GM23338 (cell line): ENCODE measurements around the gene LAMA4.
"Not testable (repeated sequence)": the region's sequence is repeated elsewhere in the genome, so short reads cannot be mapped to it uniquely, and the experiment has no call there.

ENCODE experiments used
- TF ChIP-seq, protein P1 (sequence below), 2 experiments: fragments of 200-600 bp in 1 of 2; sonication (generic) in 1 of 2; conservative IDR thresholded peaks; 2 replicates each; pipeline versions ENCODE4 v1.5.1 to v1.6.1; 2016 to 2017; ENCODE audit warnings: antibody characterized with exemption in 2 of 2, low read depth in 2 of 2, mild to moderate bottlenecking in 2 of 2, moderate library complexity in 1 of 2
- TF ChIP-seq, protein P2 (sequence below): IDR thresholded peaks from one replicate; pipeline ENCODE4 v1.6.1; 2018; ENCODE audit warnings: antibody characterized with exemption; ENCODE audit not compliant: unreplicated experiment

DNA sequence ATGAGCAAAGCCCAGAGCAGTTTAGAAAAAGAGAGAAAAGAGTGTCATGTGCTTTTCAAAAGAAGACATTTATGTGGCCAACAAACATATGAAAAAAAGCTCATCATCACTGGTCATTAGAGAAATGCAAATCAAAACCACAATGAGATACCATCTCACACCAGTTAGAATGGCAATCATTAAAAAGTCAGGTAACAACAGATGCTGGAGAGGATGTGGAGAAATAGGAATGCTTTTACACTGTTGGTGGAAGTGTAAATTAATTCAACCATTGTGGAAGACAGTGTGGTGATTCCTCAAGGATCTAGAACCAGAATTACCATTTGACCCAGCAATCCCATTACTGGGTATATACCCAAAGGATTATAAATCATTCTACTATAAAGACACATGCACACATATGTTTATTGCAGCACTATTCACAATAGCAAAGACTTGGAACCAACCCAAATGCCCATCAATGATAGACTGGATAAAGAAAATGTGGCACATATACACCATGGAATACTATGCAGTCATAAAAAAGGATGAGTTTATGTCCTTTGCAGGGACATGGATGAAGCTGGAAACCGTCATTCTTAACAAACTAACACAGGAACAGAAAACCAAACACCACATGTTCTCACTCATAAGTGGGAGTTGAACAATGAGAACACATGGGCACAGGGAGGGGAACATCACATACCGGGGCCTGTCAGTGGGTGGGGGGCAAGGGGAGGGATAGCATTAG is 54.0 kb downstream of the LAMA4 start:
- TF ChIP-seq, protein P1, sequence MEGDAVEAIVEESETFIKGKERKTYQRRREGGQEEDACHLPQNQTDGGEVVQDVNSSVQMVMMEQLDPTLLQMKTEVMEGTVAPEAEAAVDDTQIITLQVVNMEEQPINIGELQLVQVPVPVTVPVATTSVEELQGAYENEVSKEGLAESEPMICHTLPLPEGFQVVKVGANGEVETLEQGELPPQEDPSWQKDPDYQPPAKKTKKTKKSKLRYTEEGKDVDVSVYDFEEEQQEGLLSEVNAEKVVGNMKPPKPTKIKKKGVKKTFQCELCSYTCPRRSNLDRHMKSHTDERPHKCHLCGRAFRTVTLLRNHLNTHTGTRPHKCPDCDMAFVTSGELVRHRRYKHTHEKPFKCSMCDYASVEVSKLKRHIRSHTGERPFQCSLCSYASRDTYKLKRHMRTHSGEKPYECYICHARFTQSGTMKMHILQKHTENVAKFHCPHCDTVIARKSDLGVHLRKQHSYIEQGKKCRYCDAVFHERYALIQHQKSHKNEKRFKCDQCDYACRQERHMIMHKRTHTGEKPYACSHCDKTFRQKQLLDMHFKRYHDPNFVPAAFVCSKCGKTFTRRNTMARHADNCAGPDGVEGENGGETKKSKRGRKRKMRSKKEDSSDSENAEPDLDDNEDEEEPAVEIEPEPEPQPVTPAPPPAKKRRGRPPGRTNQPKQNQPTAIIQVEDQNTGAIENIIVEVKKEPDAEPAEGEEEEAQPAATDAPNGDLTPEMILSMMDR (conservative IDR thresholded peaks at IDR 0.05; ENCODE audit: low read depth in 2 of 2): not testable (repeated sequence)
- TF ChIP-seq, protein P2, sequence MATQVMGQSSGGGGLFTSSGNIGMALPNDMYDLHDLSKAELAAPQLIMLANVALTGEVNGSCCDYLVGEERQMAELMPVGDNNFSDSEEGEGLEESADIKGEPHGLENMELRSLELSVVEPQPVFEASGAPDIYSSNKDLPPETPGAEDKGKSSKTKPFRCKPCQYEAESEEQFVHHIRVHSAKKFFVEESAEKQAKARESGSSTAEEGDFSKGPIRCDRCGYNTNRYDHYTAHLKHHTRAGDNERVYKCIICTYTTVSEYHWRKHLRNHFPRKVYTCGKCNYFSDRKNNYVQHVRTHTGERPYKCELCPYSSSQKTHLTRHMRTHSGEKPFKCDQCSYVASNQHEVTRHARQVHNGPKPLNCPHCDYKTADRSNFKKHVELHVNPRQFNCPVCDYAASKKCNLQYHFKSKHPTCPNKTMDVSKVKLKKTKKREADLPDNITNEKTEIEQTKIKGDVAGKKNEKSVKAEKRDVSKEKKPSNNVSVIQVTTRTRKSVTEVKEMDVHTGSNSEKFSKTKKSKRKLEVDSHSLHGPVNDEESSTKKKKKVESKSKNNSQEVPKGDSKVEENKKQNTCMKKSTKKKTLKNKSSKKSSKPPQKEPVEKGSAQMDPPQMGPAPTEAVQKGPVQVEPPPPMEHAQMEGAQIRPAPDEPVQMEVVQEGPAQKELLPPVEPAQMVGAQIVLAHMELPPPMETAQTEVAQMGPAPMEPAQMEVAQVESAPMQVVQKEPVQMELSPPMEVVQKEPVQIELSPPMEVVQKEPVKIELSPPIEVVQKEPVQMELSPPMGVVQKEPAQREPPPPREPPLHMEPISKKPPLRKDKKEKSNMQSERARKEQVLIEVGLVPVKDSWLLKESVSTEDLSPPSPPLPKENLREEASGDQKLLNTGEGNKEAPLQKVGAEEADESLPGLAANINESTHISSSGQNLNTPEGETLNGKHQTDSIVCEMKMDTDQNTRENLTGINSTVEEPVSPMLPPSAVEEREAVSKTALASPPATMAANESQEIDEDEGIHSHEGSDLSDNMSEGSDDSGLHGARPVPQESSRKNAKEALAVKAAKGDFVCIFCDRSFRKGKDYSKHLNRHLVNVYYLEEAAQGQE: not testable (repeated sequence)
